ENCODE data around the gene DLG1. TPM values are rescaled to one million over a fixed set of nuclear protein-coding genes. Genes with fewer than 3 reads are reported as not detected.

Gene DLG1
- total RNA-seq, 4 donors from 2014 or later: 134 to 211 (median 152) TPM

GRCh38 chr3:197168063-197168462 is 130.3 kb downstream of the DLG1 start:
- Histone ChIP-seq H3K27ac (no peak overlapping the region), H3K4me1 (no peaks in the 10 kb centered on the region), H3K27me3 (no peaks in the 10 kb centered on the region), H3K9me3 (no peaks in the 10 kb centered on the region), H3K4me3 (no peak overlapping the region), H3K36me3 (no peaks in the 10 kb centered on the region)
- intact Hi-C loops (cut with DNase I; ENCODE audit: low total_unique reads) (no loop called here), in situ Hi-C loops (cut with MboI; ENCODE audit: low pct_ligation_motif_present in 1 of 4, low pct_unique_long_range_greater_than_20kb in 1 of 4, low sequenced_read_pairs in 3 of 4) (loop anchor here in 1 of 4 donors (25.0 kb wide), 1 partner anchor 106 kb away; no protein-coding TSS in a partner anchor)
- 86 to 89% methylated on average over 1 to 4 of the region's 4 CpGs for WGBS, 2 donors (ENCODE audit: low coverage in 1 of 2)
- TF ChIP-seq POLR2AphosphoS5 (IDR thresholded peaks at IDR 0.05) (no peak), CTCF (IDR thresholded peaks at IDR 0.05) (no peak), POLR2A (IDR thresholded peaks at IDR 0.05) (no peak), EP300 (IDR thresholded peaks at IDR 0.05; ENCODE audit: low read depth) (no peak)
- no peak for DNase-seq

GRCh38 chr3:197167549-197167948 is 130.9 kb downstream of the DLG1 start:
- in situ Hi-C loops (cut with MboI; ENCODE audit: low pct_ligation_motif_present in 1 of 4, low pct_unique_long_range_greater_than_20kb in 1 of 4, low sequenced_read_pairs in 3 of 4): loop anchor here in 1 of 4 donors (25.0 kb wide), 1 partner anchor 105 kb away; no protein-coding TSS in a partner anchor
- TF ChIP-seq POLR2AphosphoS5 (IDR thresholded peaks at IDR 0.05) (no peak), CTCF (IDR thresholded peaks at IDR 0.05) (no peak), POLR2A (IDR thresholded peaks at IDR 0.05) (no peak), EP300 (IDR thresholded peaks at IDR 0.05; ENCODE audit: low read depth) (no peak)
- no peaks in the 10 kb centered on the region for H3K36me3 ChIP-seq
- H3K27me3 ChIP-seq: no peaks in the 10 kb centered on the region
- H3K27ac ChIP-seq: no peak overlapping the region
- 92 to 94% methylated on average over 2 of the region's 2 CpGs for WGBS, 2 donors (ENCODE audit: low coverage in 1 of 2)
- no peak for DNase-seq
- H3K4me3 ChIP-seq: no peak overlapping the region
- no peaks in the 10 kb centered on the region for H3K4me1 ChIP-seq
- intact Hi-C loops (cut with DNase I; ENCODE audit: low total_unique reads): no loop called here
- no peaks in the 10 kb centered on the region for H3K9me3 ChIP-seq

GRCh38 chr3:197165890-197166289 is 132.5 kb downstream of the DLG1 start:
- H3K4me1 ChIP-seq: no peaks in the 10 kb centered on the region
- DNase-seq: no peak

GRCh38 chr3:197155046-197155445 is 143.4 kb downstream of the DLG1 start:
- Histone ChIP-seq H3K4me3 (no peak overlapping the region), H3K27me3 (no peaks in the 10 kb centered on the region), H3K36me3 (peaks cover 0 to 14% (median 0%) of the 10 kb centered on the region in 4 donors), H3K4me1 (peaks cover 0 to 6% (median 0%) of the 10 kb centered on the region in 4 donors), H3K27ac (no peak overlapping the region), H3K9me3 (peaks cover 16 to 29% of the 10 kb centered on the region in 2 donors)
- TF ChIP-seq POLR2AphosphoS5 (IDR thresholded peaks at IDR 0.05) (no peak), POLR2A (IDR thresholded peaks at IDR 0.05) (no peak), CTCF (IDR thresholded peaks at IDR 0.05) (no peak), EP300 (IDR thresholded peaks at IDR 0.05; ENCODE audit: low read depth) (no peak)
- DNase-seq: no peak
- in situ Hi-C loops (cut with MboI; ENCODE audit: low pct_ligation_motif_present in 1 of 4, low pct_unique_long_range_greater_than_20kb in 1 of 4, low sequenced_read_pairs in 3 of 4) (loop anchor here in 1 of 4 donors (25.0 kb wide), 1 partner anchor 93 kb away; no protein-coding TSS in a partner anchor), intact Hi-C loops (cut with DNase I; ENCODE audit: low total_unique reads) (no loop called here)
- WGBS, 2 donors (ENCODE audit: low coverage in 1 of 2): 84 to 100% methylated on average over 1 of the region's 1 CpG

More at GRCh38 chr3:197165890-197166289, 132.5 kb downstream of the DLG1 start:
- no peaks in the 10 kb centered on the region for H3K36me3 ChIP-seq
- H3K4me3 ChIP-seq: no peak overlapping the region
- in situ Hi-C loops (cut with MboI; ENCODE audit: low pct_ligation_motif_present in 1 of 4, low pct_unique_long_range_greater_than_20kb in 1 of 4, low sequenced_read_pairs in 3 of 4): loop anchor here in 1 of 4 donors (25.0 kb wide), 1 partner anchor 104 kb away; no protein-coding TSS in a partner anchor
- no peaks in the 10 kb centered on the region for H3K27me3 ChIP-seq
- no peaks in the 10 kb centered on the region for H3K9me3 ChIP-seq
- intact Hi-C loops (cut with DNase I; ENCODE audit: low total_unique reads): no loop called here
- WGBS, 2 donors (ENCODE audit: low coverage in 1 of 2): 97 to 100% methylated on average over 4 to 6 of the region's 6 CpGs
- no peak overlapping the region for H3K27ac ChIP-seq
- TF ChIP-seq POLR2AphosphoS5 (IDR thresholded peaks at IDR 0.05) (no peak), POLR2A (IDR thresholded peaks at IDR 0.05) (no peak), EP300 (IDR thresholded peaks at IDR 0.05; ENCODE audit: low read depth) (no peak), CTCF (IDR thresholded peaks at IDR 0.05) (no peak)

Data from transverse colon (tissue), 4 donors.